WERI-Rb-1 (cell line): ENCODE data around the gene ITGA1.

Experiments
- DNase-seq: peaks from one replicate; pipeline ENCODE4 v3.0.0-alpha.2; 2020
- H3K27ac ChIP-seq: fragments of 250-450 bp; sonication (Bioruptor Pico); 2 replicates; pipeline ENCODE4 v1.5.1; 2020; ENCODE audit warnings: mild to moderate bottlenecking, moderate library complexity
- H3K27me3 ChIP-seq: fragments of 250-450 bp; sonication (Bioruptor Pico); 2 replicates; pipeline ENCODE4 v1.5.1; 2021; ENCODE audit warnings: mild to moderate bottlenecking, low read depth, moderate library complexity; ENCODE audit not compliant: insufficient read depth, severe bottlenecking
- H3K36me3 ChIP-seq: fragments of 250-450 bp; sonication (Bioruptor Pico); 2 replicates; pipeline ENCODE4 v1.5.1; 2020; ENCODE audit warnings: mild to moderate bottlenecking, moderate library complexity
- H3K4me3 ChIP-seq: 2 replicates; pipeline ENCODE4 v1.5.1; 2011; ENCODE audit warnings: low read depth, mild to moderate bottlenecking, control low read depth, low read length
- H3K9me3 ChIP-seq: fragments of 250-450 bp; sonication (Bioruptor Pico); 2 replicates; pipeline ENCODE4 v1.5.1; 2021; ENCODE audit warnings: mild to moderate bottlenecking, moderate library complexity; ENCODE audit not compliant: severe bottlenecking
- CTCF ChIP-seq: IDR thresholded peaks from 2 replicates; pipeline ENCODE4 v1.5.1; 2011; ENCODE audit warnings: low read depth, mild to moderate bottlenecking, control low read depth, inconsistent platforms, low read length

Gene ITGA1

GRCh38 chr5:52758014-52758413 is 29.7 kb upstream of the ITGA1 start:
- Histone ChIP-seq H3K4me3 (no peak overlapping the region), H3K27me3 (no peaks in the 10 kb centered on the region), H3K9me3 (no peaks in the 10 kb centered on the region), H3K36me3 (no peaks in the 10 kb centered on the region), H3K27ac (no peak overlapping the region)
- TF ChIP-seq CTCF: no peak
- DNase-seq: no peak

GRCh38 chr5:52759331-52759730 is 28.4 kb upstream of the ITGA1 start:
- no peak for TF ChIP-seq CTCF
- DNase-seq: no peak
- H3K27ac ChIP-seq: no peak overlapping the region
- H3K4me3 ChIP-seq: no peak overlapping the region
- no peaks in the 10 kb centered on the region for H3K9me3 ChIP-seq
- no peaks in the 10 kb centered on the region for H3K36me3 ChIP-seq
- no peaks in the 10 kb centered on the region for H3K27me3 ChIP-seq

GRCh38 chr5:52760695-52761366 is 26.9 kb upstream of the ITGA1 start:
- no peak overlapping the region for H3K27ac ChIP-seq

GRCh38 chr5:52767217-52767743 is 20.4 kb upstream of the ITGA1 start:
- Histone ChIP-seq H3K27ac (no peak overlapping the region), H3K27me3 (no peaks in the 10 kb centered on the region), H3K4me3 (no peak overlapping the region), H3K9me3 (no peaks in the 10 kb centered on the region), H3K36me3 (no peaks in the 10 kb centered on the region)
- no peak for TF ChIP-seq CTCF
- DNase-seq: no peak

More at GRCh38 chr5:52760695-52761366, 26.9 kb upstream of the ITGA1 start:
- H3K9me3 ChIP-seq: no peaks in the 10 kb centered on the region
- no peak for TF ChIP-seq CTCF
- H3K36me3 ChIP-seq: no peaks in the 10 kb centered on the region
- H3K27me3 ChIP-seq: no peaks in the 10 kb centered on the region
- H3K4me3 ChIP-seq: no peak overlapping the region
- DNase-seq: no peak

- TF ChIP-seq CTCF: no peak
- no peaks in the 10 kb centered on the region for H3K27me3 ChIP-seq
- no peak overlapping the region for H3K27ac ChIP-seq
- no peaks in the 10 kb centered on the region for H3K9me3 ChIP-seq
- no peak for DNase-seq
- no peak overlapping the region for H3K4me3 ChIP-seq
- no peaks in the 10 kb centered on the region for H3K36me3 ChIP-seq
These were observed 19.8 kb upstream of the ITGA1 start for GRCh38 chr5:52767766-52768480.
